NCI-H774 (cell line): ENCODE measurements around the gene MRFAP1L1.
"Not testable (repeated sequence)": the region's sequence is repeated elsewhere in the genome, so short reads cannot be mapped to it uniquely, and the experiment has no call there.

Source experiments
- DNase-seq: peaks from one replicate; lab custom pipeline; 2025; lab: John Stamatoyannopoulos, UW

MRFAP1L1 gene

DNA sequence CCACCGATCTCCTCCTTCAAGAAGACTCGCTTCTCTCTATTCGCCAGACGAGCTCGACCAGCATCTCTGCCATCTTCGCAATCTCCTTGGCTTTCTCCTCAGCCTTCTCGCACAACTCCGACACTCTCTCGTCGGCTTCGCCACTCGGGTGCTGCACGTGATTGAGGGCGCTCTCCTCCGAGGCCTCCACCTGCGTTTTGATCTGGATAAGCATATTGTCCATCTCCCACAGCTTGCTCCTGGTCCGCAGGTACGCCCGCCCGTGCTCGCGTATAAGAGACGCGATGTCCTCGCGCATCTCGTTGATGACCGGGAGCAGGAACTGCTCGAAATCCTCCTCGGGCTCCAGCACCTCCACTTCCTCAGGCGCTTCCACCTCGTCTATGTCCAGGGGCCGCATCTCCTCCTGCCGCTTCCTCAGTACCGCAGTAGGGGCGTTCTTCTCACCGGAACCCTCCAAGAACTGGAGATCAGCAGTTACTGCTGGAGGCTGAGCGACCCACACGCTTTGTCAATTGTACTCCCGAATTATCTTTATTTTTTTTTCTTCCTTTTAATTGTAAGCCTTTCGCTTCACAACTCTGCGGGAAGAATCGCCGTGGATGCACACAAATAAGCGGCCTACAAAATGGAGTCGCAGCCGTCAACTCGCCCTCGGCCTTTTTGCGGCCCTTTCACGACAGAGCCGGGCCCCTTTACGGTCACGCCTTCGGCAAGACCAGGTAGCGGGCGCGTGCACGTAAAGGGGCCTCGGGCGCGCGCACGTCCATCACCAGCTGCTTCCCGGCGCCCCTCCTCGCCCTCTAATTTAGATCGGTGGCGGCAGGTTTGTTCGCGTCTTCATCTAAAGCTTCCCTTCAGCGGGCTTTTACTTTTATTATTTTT is at the start of gene MRFAP1L1:
Gene MRFAP1L1 (minus strand): TSS at position 636 of the 885 bp plus-strand sequence. CDS start 236 bp downstream, at position 400.
- peak; percentile 95 for DNase-seq

DNA sequence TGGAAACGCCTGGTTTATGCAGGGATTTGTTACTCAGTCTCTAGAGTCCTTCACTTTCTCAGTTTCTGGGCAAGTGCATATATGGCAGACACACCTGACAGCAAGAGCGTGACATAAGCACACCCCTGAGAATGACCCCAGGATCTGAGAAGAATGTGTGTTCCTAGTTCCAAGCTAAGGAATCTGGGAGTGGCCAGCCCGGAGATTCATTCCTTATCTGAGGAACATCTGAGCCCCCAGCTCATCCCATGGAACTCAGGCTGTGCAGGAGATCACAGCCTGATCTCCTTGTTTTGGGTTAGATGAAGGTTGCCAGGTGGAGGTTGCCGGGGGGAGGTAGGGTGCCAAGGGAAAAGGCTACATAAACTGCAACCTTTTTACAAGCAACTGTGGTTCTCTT is 49.1 kb upstream of the MRFAP1L1 start:
- no peak for DNase-seq

DNA sequence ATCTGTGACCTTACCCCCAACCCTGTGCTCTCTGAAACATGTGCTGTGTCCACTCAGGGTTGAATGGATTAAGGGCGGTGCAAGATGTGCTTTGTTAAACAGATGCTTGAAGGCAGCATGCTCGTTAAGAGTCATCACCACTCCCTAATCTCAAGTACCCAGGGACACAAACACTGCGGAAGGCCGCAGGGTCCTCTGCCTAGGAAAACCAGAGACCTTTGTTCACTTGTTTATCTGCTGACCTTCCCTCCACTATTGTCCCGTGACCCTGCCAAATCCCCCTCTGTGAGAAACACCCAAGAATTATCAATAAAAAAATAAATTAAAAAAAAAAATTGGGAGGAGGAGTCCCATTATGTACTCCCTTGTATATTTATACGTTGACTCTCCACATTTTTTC is 46.7 kb upstream of the MRFAP1L1 start:
- DNase-seq, result not testable (repeated sequence)

GRCh38 chr4:6755088-6755753 is 45.6 kb upstream of the MRFAP1L1 start:
- DNase-seq, result no peak

- no peak for DNase-seq
Measured at GRCh38 chr4:6754481-6755087, 44.9 kb upstream of the MRFAP1L1 start.

- no peak for DNase-seq
Measured at GRCh38 chr4:6753891-6754290, 44.2 kb upstream of the MRFAP1L1 start.

GRCh38 chr4:6753103-6753560 is 43.5 kb upstream of the MRFAP1L1 start:
- no peak for DNase-seq

- DNase-seq, result no peak
Measured at GRCh38 chr4:6752486-6752829, 42.8 kb upstream of the MRFAP1L1 start.

- peak; percentile 24 for DNase-seq
Measured at GRCh38 chr4:6751611-6752485, 42.2 kb upstream of the MRFAP1L1 start.

DNA sequence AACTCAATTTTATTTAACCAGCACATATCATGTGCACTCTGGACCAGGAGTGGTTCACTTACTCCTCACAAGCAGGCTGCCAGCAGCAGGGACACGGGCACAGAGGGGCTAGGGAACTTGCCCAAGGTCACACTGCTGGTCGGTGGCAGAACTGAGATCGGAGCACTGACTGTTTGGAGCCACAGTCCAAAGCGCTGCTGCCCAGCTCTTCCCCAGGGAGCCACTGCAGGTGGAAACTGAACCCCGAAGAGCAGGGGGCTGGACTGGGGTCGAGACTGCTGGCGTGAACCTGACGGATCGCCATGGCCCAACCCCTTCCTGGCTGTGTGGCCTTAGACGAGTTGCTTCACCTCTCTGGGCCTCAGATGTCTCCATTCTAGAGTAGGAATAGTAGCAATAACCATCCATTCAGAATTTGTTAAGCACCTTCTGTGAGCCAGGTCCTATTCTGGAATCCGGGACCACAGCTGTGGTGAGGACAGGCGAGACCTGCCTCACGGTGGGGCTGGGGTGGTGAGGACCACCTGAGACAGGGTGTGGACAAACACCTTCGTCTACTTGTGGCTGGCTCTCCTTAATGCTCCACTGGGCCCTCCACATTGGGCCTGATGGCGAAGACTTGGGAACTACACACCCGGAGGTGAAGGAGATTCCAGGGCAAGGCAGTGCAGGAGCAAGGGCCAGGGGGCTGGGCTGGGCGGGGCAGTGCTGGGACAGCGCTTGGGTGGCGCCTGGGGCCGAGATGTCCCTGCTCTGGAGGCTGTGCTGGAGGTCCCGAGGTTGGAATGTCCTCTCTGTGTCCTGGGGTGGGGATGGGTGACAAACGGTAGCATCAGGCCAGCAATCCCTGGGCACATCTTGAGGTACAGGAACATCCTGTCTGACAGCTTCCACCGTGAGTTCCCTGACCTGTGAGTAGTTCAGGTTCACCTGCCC is 40.9 kb upstream of the MRFAP1L1 start:
- no peak for DNase-seq

DNA sequence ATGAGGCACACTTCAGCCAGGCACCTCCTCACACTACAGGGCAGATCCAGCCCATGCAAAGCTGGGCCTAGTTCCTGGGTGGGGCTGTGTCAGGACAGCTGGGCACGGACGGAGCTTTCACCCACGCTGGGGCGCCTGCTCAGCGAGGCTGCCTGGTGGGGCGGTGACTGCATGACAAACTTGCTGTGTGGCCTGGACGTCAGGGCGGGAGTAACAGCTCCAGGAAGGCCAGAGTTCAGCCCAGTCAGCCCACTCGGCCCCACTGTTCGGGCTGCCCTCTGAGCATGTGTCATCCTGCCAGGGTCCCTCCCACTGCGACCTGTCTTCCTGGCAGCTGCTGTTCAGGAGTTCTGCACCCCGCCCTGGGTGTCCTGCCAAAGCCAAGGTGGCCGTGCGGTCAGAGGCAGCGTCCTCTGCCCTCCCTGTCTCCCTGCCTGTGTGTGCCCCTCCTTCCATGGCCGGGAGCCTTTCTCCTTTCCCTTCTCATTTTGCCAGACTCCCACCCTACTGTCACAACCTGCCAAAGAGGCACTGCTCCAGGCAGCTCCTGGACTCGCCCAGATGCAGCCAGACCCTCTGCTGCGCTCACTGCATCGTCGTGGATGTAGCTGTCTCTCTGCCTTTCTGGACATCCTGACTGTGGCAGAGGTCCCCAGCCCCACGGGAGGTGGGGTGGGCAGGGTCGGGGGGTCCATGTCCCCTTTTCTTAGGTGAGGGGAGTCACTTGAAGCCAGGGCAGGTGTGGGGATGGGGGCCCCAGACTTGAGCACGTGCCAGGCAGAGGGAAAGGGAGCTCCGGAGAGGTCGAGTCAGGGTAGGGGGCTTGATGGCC is 39.9 kb upstream of the MRFAP1L1 start:
- no peak for DNase-seq

DNA sequence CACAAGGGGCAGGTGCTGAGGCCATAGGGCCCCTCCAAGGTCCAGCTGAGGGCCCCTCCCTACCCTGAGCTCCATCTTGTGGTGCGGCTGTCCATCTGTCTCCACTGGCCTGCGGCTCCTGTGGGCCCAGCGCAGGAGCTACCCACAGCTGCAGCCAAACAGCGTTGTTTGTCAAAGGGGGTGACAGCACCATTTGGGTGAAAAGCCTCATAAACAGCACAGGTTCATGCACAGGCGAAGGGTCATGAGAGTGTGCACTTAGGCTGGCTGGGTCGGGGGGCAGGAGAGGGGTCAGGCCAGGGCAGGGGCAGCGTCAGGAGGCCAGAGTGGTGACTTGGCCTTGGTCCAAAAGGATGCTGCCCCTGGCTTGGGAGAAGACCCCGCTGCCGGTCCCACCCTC is 38.6 kb upstream of the MRFAP1L1 start:
- no peak for DNase-seq

DNA sequence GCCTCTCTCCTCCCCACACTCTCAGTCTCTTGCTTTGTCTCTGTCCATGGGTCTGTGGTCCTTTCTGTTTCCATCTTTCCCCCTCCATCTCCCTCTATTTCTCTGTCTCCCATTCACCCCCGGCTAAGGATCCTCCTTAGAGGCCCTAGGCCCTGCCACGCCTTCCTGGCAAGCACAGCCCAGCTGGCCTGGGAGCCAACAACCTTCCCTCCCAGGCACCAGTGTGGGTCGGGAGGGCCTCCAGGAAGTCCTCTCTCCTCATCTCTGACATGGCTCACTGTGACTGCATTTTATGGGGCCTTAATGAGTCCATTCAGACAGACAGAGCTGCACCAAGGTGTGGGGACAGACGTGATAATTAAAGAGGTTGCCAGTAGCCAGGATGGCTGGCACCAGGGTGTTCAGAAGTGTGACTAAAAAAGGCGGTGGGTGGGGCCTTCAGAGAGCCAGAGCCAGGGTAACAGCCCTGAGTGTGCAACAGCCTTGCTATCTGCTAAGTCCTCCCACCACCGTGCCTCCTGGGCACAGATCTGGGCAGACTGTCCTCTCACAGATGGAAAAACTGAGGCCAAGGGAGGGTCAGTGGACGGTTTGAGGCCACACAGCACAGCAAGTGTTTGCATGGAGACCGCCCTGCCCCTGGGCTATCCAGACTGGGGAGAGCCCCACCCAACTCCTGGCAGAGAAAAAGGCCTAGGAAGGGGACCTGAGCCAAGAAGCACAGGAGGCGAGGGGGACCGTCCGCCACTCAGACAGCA is 37.8 kb upstream of the MRFAP1L1 start:
- DNase-seq, result peak; percentile 35

DNA sequence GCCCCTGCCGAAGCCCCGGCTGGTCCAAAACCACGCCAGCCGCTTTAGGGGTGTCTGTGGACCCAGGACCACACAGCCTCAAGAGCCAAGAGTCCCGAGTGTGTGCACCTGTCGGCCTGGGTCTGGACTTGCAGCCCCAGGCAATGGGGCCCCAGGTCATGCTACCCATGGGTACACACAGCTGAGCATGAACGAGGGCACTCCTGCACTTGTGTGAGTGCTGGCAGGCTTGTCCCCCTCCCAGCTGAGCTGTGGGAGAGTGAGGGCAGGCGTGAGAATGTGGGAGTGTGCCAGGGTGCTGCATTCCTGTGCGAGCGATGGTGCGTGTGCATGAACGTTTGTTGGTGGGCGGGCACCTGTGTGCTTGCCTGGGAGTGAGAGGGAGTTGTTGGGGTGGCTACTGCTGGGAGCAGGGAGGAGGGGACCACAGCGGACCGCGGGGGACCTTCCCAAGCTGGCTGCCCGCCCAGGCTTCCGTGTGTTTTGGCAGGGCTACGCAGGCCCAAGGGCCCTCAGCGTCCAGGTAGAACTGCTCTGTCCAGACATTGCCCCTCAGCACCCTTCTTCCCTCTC is 37.1 kb upstream of the MRFAP1L1 start:
- DNase-seq, result peak; percentile 25

DNA sequence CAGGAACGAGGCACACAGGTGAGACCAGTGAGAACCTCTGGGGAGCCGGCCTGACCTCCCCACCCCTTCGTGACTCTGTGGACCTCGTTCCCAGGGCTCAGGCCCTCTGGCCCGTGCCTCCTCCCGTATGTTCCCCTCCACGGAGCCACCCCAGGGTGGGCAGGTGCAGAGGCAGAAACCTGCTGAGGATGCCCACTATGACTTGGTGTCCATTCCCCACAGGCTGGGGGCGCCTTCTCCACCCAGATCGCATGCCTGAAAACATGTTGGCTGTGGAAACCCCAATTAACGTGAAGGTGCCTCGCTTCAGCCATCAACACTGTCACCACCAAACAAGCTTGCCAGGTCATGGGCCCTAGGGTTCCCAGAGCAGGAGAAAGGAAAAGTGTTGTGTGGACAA is 33.3 kb upstream of the MRFAP1L1 start:
- no peak for DNase-seq

GRCh38 chr4:6742507-6742906 is 32.8 kb upstream of the MRFAP1L1 start:
- no peak for DNase-seq

- DNase-seq, result no peak
Measured at GRCh38 chr4:6740347-6740746, 30.7 kb upstream of the MRFAP1L1 start.

- no peak for DNase-seq
Measured at GRCh38 chr4:6739920-6740319, 30.3 kb upstream of the MRFAP1L1 start.
